ENCODE results near the gene CLDN6.

DNA sequence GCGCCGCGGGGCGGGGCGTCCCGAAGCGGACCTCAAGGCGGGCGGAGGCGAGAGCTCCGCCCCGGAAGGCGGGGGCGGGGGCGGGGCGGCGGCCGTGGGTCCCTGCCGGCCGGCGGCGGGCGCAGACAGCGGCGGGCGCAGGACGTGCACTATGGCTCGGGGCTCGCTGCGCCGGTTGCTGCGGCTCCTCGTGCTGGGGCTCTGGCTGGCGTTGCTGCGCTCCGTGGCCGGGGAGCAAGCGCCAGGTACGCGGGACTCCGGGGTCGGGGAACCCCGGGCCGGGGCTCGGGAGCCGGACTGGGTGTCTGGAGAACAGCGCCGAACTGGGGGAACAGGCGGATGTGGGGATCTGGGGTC, 2.2 kb upstream of the CLDN6 start, which contains the start of gene TNFRSF12A:
- TF ChIP-seq, protein P1, sequence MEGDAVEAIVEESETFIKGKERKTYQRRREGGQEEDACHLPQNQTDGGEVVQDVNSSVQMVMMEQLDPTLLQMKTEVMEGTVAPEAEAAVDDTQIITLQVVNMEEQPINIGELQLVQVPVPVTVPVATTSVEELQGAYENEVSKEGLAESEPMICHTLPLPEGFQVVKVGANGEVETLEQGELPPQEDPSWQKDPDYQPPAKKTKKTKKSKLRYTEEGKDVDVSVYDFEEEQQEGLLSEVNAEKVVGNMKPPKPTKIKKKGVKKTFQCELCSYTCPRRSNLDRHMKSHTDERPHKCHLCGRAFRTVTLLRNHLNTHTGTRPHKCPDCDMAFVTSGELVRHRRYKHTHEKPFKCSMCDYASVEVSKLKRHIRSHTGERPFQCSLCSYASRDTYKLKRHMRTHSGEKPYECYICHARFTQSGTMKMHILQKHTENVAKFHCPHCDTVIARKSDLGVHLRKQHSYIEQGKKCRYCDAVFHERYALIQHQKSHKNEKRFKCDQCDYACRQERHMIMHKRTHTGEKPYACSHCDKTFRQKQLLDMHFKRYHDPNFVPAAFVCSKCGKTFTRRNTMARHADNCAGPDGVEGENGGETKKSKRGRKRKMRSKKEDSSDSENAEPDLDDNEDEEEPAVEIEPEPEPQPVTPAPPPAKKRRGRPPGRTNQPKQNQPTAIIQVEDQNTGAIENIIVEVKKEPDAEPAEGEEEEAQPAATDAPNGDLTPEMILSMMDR (conservative IDR thresholded peaks at IDR 0.05 in 1 of 2, IDR thresholded peaks at IDR 0.05 in 1 of 2; ENCODE audit: low read depth in 1 of 2, low read length in 2 of 2) = no peak
- no peak for TF ChIP-seq EZH2 (IDR thresholded peaks at IDR 0.05; ENCODE audit: low read length, missing control alignments)
